OCI-LY3 (cell line): ENCODE results near the gene ZKSCAN5.
A peak's percentile ranks its signal among the peaks of the same experiment; 100 is the strongest.

ENCODE experiments used
- H2AFZ ChIP-seq: fragments of 200-600, 300-600 bp; shearing (Covaris generic); 2 replicates; pipeline ENCODE4 v1.6.0; 2014; ENCODE audit warnings: antibody characterized with exemption, low read depth, low read length
- H3K27ac ChIP-seq: fragments of 200-600, 300-600 bp; sonication (generic); 2 replicates; pipeline ENCODE4 v1.5.1; 2014; ENCODE audit warnings: mild to moderate bottlenecking, low read length, moderate library complexity, mixed read lengths
- H3K27me3 ChIP-seq: fragments of 200-600, 300-600 bp; sonication (generic); 2 replicates; pipeline ENCODE4 v1.6.1; 2014; ENCODE audit warnings: low read depth, low read length, mixed read lengths
- H3K36me3 ChIP-seq: fragments of 200-600, 300-600 bp; sonication (generic); replicated peaks from 2 replicates; pipeline ENCODE3; 2014; ENCODE audit warnings: low read depth, low read length, mixed read lengths
- H3K4me1 ChIP-seq: fragments of 300-600, 200-600 bp; sonication (generic); 2 replicates; pipeline ENCODE4 v1.6.1; 2014; ENCODE audit warnings: low read length, mixed read lengths
- H3K4me2 ChIP-seq: fragments of 200-600, 300-600 bp; sonication (generic); 2 replicates; pipeline ENCODE4 v1.6.1; 2014; ENCODE audit warnings: low read length, mixed read lengths
- H3K4me3 ChIP-seq: fragments of 300-600, 200-600 bp; sonication (generic); 2 replicates; pipeline ENCODE4 v1.5.1; 2014; ENCODE audit warnings: antibody characterized with exemption, mild to moderate bottlenecking, low read length, moderate library complexity
- H3K79me2 ChIP-seq: fragments of 300-600, 200-600 bp; shearing (Covaris generic); 2 replicates; pipeline ENCODE4 v1.6.1; 2014; ENCODE audit warnings: mild to moderate bottlenecking, low read length, mixed read lengths
- H3K9ac ChIP-seq: fragments of 300-600, 200-600 bp; shearing (Covaris generic); 2 replicates; pipeline ENCODE4 v1.6.0; 2014; ENCODE audit warnings: mild to moderate bottlenecking, low read length, moderate library complexity
- H3K9me3 ChIP-seq: fragments of 200-600, 300-600 bp; shearing (Covaris generic); 2 replicates; pipeline ENCODE4 v1.6.1; 2014; ENCODE audit warnings: low read length, mixed read lengths; ENCODE audit not compliant: insufficient read depth
- H4K20me1 ChIP-seq: fragments of 200-600, 300-600 bp; sonication (generic); 2 replicates; pipeline ENCODE4 v1.6.1; 2016; ENCODE audit warnings: low read length, mixed read lengths; ENCODE audit not compliant: insufficient read depth
- EZH2phosphoT487 ChIP-seq: fragments of 200-600 bp; shearing (Covaris generic); IDR thresholded peaks from 2 replicates; pipeline ENCODE4 v1.6.1; 2018; ENCODE audit warnings: antibody characterized with exemption, mixed run types, low read depth
- TF ChIP-seq, protein P1 (sequence below): fragments of 200-600, 300-600 bp; sonication (generic); IDR thresholded peaks from 2 replicates; pipeline ENCODE4 v1.5.1; 2014; ENCODE audit warnings: antibody characterized with exemption, low read length, low read depth

ZKSCAN5 gene

GRCh38 chr7:99504603-99505323 is at the start of gene ZKSCAN5:
Gene ZKSCAN5 (plus strand): TSS chr7:99504662. CDS start chr7:99506045, 1,383 bp downstream.
- TF ChIP-seq, protein P1, sequence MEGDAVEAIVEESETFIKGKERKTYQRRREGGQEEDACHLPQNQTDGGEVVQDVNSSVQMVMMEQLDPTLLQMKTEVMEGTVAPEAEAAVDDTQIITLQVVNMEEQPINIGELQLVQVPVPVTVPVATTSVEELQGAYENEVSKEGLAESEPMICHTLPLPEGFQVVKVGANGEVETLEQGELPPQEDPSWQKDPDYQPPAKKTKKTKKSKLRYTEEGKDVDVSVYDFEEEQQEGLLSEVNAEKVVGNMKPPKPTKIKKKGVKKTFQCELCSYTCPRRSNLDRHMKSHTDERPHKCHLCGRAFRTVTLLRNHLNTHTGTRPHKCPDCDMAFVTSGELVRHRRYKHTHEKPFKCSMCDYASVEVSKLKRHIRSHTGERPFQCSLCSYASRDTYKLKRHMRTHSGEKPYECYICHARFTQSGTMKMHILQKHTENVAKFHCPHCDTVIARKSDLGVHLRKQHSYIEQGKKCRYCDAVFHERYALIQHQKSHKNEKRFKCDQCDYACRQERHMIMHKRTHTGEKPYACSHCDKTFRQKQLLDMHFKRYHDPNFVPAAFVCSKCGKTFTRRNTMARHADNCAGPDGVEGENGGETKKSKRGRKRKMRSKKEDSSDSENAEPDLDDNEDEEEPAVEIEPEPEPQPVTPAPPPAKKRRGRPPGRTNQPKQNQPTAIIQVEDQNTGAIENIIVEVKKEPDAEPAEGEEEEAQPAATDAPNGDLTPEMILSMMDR: no peak
- no peak for TF ChIP-seq EZH2phosphoT487
- Histone ChIP-seq H2AFZ (peak within 1 kb of the TSS; percentile 93), H3K4me2 (peak within 1 kb of the TSS; percentile 94), H3K9me3 (no peaks in the 10 kb centered on the region), H4K20me1 (no peaks in the 10 kb centered on the region), H3K4me1 (peaks cover 13% of the 10 kb centered on the region), H3K36me3 (no peaks in the 10 kb centered on the region), H3K27ac (peak within 1 kb of the TSS; percentile 74), H3K4me3 (peak within 1 kb of the TSS; percentile 88), H3K27me3 (no peaks in the 10 kb centered on the region), H3K79me2 (peaks cover 47% of the 10 kb centered on the region), H3K9ac (peak within 1 kb of the TSS; percentile 72)

DNA sequence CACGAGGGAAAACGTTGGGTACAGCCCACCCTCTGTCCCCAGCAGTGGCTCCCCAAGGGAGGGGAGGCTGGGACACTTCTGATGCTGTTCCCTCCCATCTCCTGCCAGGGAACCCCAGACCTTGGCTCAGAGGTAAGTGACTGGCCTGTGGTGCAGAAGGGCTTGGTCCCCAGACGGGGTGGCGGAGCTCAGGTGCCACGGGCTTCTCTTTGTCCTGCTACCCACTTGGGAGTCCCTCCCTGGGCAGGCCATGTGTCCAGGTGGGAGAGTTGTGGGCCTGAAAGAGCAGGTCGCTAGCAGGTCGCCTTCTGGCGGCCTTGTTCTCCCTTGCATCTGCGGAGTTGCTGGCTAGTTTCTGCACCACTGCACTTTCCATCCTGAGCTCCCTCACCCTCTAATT is 48.6 kb upstream of the ZKSCAN5 start:
- H3K4me2 ChIP-seq: no peak overlapping the region
- H3K27ac ChIP-seq: no peak overlapping the region
- H3K4me1 ChIP-seq: no peaks in the 10 kb centered on the region
- TF ChIP-seq, protein P1: no peak
- no peak for TF ChIP-seq EZH2phosphoT487
- H4K20me1 ChIP-seq: peaks cover 15% of the 10 kb centered on the region
- H3K9ac ChIP-seq: no peak overlapping the region
- H3K36me3 ChIP-seq: peaks cover 70% of the 10 kb centered on the region
- H3K4me3 ChIP-seq: no peak overlapping the region
- no peak overlapping the region for H2AFZ ChIP-seq
- peaks cover 33% of the 10 kb centered on the region for H3K79me2 ChIP-seq
- no peaks in the 10 kb centered on the region for H3K27me3 ChIP-seq
- no peaks in the 10 kb centered on the region for H3K9me3 ChIP-seq

DNA sequence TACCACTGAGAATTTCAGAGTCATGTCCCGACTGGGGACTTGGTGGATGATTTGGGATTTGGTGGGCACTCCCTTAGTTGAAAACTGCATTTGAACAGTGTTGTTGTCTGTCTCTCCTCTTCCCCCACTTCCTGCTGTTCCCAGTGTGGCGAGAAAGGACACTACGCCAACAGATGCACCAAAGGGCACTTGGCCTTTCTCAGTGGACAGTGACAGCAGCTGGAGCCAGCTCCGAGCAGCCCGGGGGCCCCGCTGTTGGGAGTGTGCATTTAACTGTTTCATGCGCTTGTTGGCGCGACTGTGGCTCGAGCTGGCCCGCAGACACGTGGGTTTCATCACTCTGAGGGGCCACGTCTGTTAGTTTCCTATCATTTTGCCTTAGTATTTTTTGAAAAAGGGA is 48.2 kb upstream of the ZKSCAN5 start:
- Histone ChIP-seq H3K4me2 (no peak overlapping the region), H2AFZ (no peak overlapping the region), H4K20me1 (peaks cover 19% of the 10 kb centered on the region), H3K27me3 (no peaks in the 10 kb centered on the region), H3K9ac (no peak overlapping the region), H3K9me3 (no peaks in the 10 kb centered on the region), H3K36me3 (peaks cover 73% of the 10 kb centered on the region), H3K4me1 (no peaks in the 10 kb centered on the region), H3K79me2 (peaks cover 37% of the 10 kb centered on the region), H3K4me3 (no peak overlapping the region), H3K27ac (no peak overlapping the region)
- TF ChIP-seq, protein P1: no peak
- no peak for TF ChIP-seq EZH2phosphoT487

DNA sequence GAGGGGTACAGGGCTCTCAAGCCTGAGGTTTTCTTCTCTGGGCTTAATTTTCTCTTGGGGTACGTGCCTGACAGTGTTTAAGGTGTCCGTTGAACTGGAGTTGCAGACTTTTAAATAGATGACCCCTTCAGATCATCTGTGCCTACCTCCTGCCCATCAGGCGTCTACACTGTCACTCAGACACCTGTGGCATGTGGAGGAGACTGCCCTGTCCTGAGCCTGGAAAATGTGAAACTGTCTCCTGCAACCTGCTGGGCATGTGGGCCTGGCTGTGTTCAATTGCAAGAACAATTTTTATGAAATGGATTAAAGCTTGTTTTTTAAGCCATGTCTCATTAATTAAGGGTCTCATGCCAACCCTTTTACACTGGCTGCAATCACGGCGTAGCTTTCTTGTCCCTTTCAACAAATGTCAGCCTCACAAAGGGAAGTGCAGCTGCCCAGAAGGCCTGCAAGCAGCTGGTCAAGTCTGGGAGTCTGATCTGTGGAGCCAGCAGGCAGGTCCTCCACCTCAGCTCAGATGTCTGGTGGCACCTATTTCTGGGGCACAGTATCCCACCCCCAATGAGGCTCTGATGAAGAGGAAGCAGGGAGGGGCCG is 47.3 kb upstream of the ZKSCAN5 start:
- Histone ChIP-seq H3K4me3 (no peak overlapping the region), H3K36me3 (peaks cover 70% of the 10 kb centered on the region), H3K4me1 (no peaks in the 10 kb centered on the region), H3K9me3 (no peaks in the 10 kb centered on the region), H3K9ac (no peak overlapping the region), H3K27ac (no peak overlapping the region), H3K79me2 (peaks cover 45% of the 10 kb centered on the region), H3K4me2 (no peak overlapping the region), H4K20me1 (peaks cover 19% of the 10 kb centered on the region), H3K27me3 (no peaks in the 10 kb centered on the region), H2AFZ (no peak overlapping the region)
- TF ChIP-seq, protein P1: no peak
- TF ChIP-seq EZH2phosphoT487: no peak
